Measurements from ENCODE around the gene DNAH6.

GRCh38 chr2:84727315-84727714, 211.0 kb downstream of the DNAH6 start:
- TF ChIP-seq CTCF (IDR thresholded peaks at IDR 0.05), result no peak
- no peak for TF ChIP-seq POLR2A (IDR thresholded peaks at IDR 0.05)
- no peak for TF ChIP-seq EP300 (IDR thresholded peaks at IDR 0.05)
- TF ChIP-seq POLR2AphosphoS5 (IDR thresholded peaks at IDR 0.05), result no peak
